ENCODE results near the gene C1QBP. TPM values are rescaled to one million over a fixed set of nuclear protein-coding genes. Genes with fewer than 3 reads are reported as not detected.

Gene C1QBP
- total and polyA plus RNA-seq, 2 of the 4 experiments (the other 2 are of a cell fraction) = 172 to 173 TPM

DNA sequence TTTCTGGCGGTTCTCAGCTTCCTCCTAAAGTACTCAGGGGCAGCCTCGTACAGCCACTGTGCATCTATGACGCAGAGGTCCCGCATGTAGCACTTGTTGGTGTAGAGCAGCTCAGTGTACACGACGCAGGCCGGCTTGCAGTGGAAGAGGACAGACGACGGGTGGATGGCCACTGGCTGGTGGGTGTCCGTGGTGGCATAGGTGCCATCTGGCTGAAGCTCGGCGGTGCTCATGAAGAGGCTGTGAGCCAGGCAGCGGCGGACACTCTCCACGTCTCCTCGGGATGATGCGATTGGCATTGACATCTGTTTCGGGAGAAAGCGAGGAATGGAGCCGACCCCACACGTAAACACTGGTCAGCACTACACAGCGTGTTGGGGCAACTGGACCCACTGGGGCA, 5.3 kb upstream of the C1QBP start:
- no peak overlapping the region for H2BK20ac ChIP-seq (ENCODE audit: low read depth, low read length)
- no peak overlapping the region for H4K5ac ChIP-seq (ENCODE audit: low read depth, low read length)
- no peak overlapping the region for H2AK5ac ChIP-seq (ENCODE audit: low read depth, low read length)
- H4K8ac ChIP-seq (ENCODE audit: low read depth in 2 of 2, low read length in 2 of 2) = no peak overlapping the region
- WGBS, 2 experiments (ENCODE audit: extremely low coverage in 2 of 2, insufficient read length in 1 of 2) = 97% methylated on average over 9 of the region's 22 CpGs; no CpG with 5 or more reads in 1 of the 2 experiments
- H4K20me1 ChIP-seq (ENCODE audit: insufficient read depth, low read length) = no peaks in the 10 kb centered on the region
- H2BK15ac ChIP-seq (ENCODE audit: low read depth, low read length) = no peak overlapping the region
- no peaks in the 10 kb centered on the region for H3K4me1 ChIP-seq (ENCODE audit: control insufficient read depth, insufficient read depth, low read length)
- H3K27me3 ChIP-seq (ENCODE audit: control insufficient read depth, insufficient read depth, low read length) = no peaks in the 10 kb centered on the region
- H3K36me3 ChIP-seq (ENCODE audit: control insufficient read depth, insufficient read depth, low read length) = peaks cover 33% of the 10 kb centered on the region
- no TSS peak for BruUV-seq (replicated peaks)
- ChIA-PET POLR2A (ENCODE audit: unreplicated experiment) (no interaction called here), CTCF (no interaction called here)
- H3K79me1 ChIP-seq (ENCODE audit: low read depth in 1 of 2, low read length in 2 of 2) = peaks cover 8 to 20% of the 10 kb centered on the region in 2 experiments; a peak in 3 of 4 replicates
- intact Hi-C loops (cut with micrococcal nuclease) (no loop called here), dilution Hi-C loops (cut with HindIII; ENCODE audit: low sequenced_read_pairs, unreplicated experiment) (no loop called here), in situ Hi-C loops (cut with MboI; ENCODE audit: low sequenced_read_pairs) (loop anchor here (5.0 kb wide), 1 partner anchor 197 kb away; no protein-coding TSS in a partner anchor)
- H3K9me1 ChIP-seq (ENCODE audit: insufficient read depth, low read length) = no peaks in the 10 kb centered on the region
- H3K4me3 ChIP-seq (ENCODE audit: insufficient read depth, low read depth, low read length) = no peak overlapping the region
- no peak overlapping the region for H3K23ac ChIP-seq (ENCODE audit: low read depth, low read length)
- no peak overlapping the region for H2AK9ac ChIP-seq (replicated peaks; ENCODE audit: low read depth, low read length, poor library complexity)
- H3K9ac ChIP-seq (ENCODE audit: low read depth, low read length) = no peak overlapping the region
- H2AFZ ChIP-seq (replicated peaks; ENCODE audit: low read length, poor library complexity) = no peak overlapping the region
- TF ChIP-seq RCOR1 (IDR thresholded peaks at IDR 0.05; ENCODE audit: insufficient replicate concordance, low read length) (no peak), FOS (IDR thresholded peaks at IDR 0.05; ENCODE audit: low read depth, low read length) (no peak), BHLHE40 (IDR thresholded peaks at IDR 0.05; ENCODE audit: low read depth, low read length) (no peak), MAFK (IDR thresholded peaks at IDR 0.05; ENCODE audit: low read depth, low read length) (no peak), POLR2A (IDR thresholded peaks at IDR 0.05; ENCODE audit: low read depth, low read length) (no peak), USF2 (IDR thresholded peaks at IDR 0.05; ENCODE audit: low read depth, low read length) (no peak), RFX5 (IDR thresholded peaks at IDR 0.05; ENCODE audit: low read depth, low read length) (no peak), NFE2L2 (IDR thresholded peaks at IDR 0.05; ENCODE audit: low read depth, low read length) (no peak), MXI1 (IDR thresholded peaks at IDR 0.05; ENCODE audit: borderline replicate concordance, low read depth, low read length) (no peak), SMC3 (IDR thresholded peaks at IDR 0.05; ENCODE audit: low read depth, low read length) (no peak), CEBPB (IDR thresholded peaks at IDR 0.05; ENCODE audit: low read depth, low read length) (no peak), RAD21 (IDR thresholded peaks at IDR 0.05; ENCODE audit: low read length) (no peak)
- TF ChIP-seq, protein P1, sequence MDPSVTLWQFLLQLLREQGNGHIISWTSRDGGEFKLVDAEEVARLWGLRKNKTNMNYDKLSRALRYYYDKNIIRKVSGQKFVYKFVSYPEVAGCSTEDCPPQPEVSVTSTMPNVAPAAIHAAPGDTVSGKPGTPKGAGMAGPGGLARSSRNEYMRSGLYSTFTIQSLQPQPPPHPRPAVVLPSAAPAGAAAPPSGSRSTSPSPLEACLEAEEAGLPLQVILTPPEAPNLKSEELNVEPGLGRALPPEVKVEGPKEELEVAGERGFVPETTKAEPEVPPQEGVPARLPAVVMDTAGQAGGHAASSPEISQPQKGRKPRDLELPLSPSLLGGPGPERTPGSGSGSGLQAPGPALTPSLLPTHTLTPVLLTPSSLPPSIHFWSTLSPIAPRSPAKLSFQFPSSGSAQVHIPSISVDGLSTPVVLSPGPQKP (IDR thresholded peaks at IDR 0.05; ENCODE audit: borderline replicate concordance, low read depth, low read length) = no peak
- TF ChIP-seq, protein P2, sequence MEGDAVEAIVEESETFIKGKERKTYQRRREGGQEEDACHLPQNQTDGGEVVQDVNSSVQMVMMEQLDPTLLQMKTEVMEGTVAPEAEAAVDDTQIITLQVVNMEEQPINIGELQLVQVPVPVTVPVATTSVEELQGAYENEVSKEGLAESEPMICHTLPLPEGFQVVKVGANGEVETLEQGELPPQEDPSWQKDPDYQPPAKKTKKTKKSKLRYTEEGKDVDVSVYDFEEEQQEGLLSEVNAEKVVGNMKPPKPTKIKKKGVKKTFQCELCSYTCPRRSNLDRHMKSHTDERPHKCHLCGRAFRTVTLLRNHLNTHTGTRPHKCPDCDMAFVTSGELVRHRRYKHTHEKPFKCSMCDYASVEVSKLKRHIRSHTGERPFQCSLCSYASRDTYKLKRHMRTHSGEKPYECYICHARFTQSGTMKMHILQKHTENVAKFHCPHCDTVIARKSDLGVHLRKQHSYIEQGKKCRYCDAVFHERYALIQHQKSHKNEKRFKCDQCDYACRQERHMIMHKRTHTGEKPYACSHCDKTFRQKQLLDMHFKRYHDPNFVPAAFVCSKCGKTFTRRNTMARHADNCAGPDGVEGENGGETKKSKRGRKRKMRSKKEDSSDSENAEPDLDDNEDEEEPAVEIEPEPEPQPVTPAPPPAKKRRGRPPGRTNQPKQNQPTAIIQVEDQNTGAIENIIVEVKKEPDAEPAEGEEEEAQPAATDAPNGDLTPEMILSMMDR (conservative IDR thresholded peaks at IDR 0.05; ENCODE audit: low read depth, low read length) = no peak
- no peak overlapping the region for H3K56ac ChIP-seq (ENCODE audit: extremely low read depth, insufficient read depth, low read length)
- ATAC-seq (ENCODE audit: low read depth) (no peak), DNase-seq (no peak)
- H3K27ac ChIP-seq (ENCODE audit: insufficient read depth, low read length) = no peak overlapping the region
- H3K4me2 ChIP-seq (ENCODE audit: low read depth, low read length) = no peak overlapping the region
- no peak overlapping the region for H2BK5ac ChIP-seq (ENCODE audit: low read depth, low read length, poor library complexity, severe bottlenecking)
- H3K9me3 ChIP-seq (ENCODE audit: control insufficient read depth, insufficient read depth, low read length) = no peaks in the 10 kb centered on the region
- H3K4ac ChIP-seq (ENCODE audit: low read depth, low read length) = no peak overlapping the region
- no peak overlapping the region for H2BK120ac ChIP-seq (ENCODE audit: low read depth, low read length)
- H3K18ac ChIP-seq (ENCODE audit: low read depth, low read length) = no peak overlapping the region
- H4K91ac ChIP-seq (ENCODE audit: insufficient read depth, low read depth, low read length) = no peak overlapping the region
- H3K14ac ChIP-seq (replicated peaks; ENCODE audit: low read depth, low read length) = no peak overlapping the region
